ENCODE measurements around the gene CCDC167. TPM values are rescaled to one million over a fixed set of nuclear protein-coding genes. Genes with fewer than 3 reads are reported as not detected.

Gene CCDC167
- total RNA-seq, 4 donors from 2014 or later = 23.4 to 35.0 (median 30.8) TPM

- ATAC-seq (no peak), DNase-seq (no peak)
- Histone ChIP-seq H3K4me1 (peaks cover 4 to 5% of the 10 kb centered on the region in 2 donors), H3K36me3 (no peaks in the 10 kb centered on the region), H3K27me3 (peaks cover 35 to 50% (median 44%) of the 10 kb centered on the region in 3 donors), H3K27ac (no peak overlapping the region), H3K4me3 (peak overlapping the region; percentile 16 to 50 (median 41)), H3K9me3 (no peaks in the 10 kb centered on the region)
- intact Hi-C loops (cut with DNase I; ENCODE audit: low total_unique reads) (no loop called here), in situ Hi-C loops (cut with MboI; ENCODE audit: low sequenced_read_pairs in 4 of 4) (no loop called here)
- no peak for TF ChIP-seq CTCF (IDR thresholded peaks at IDR 0.05 in 4 of 5, conservative IDR thresholded peaks at IDR 0.05 in 1 of 5)
- TF ChIP-seq POLR2A (IDR thresholded peaks at IDR 0.05) = no peak
These were observed 36.9 kb upstream of the CCDC167 start for GRCh38 chr6:37536491-37537190.

- H3K9me3 ChIP-seq = no peaks in the 10 kb centered on the region
- no peaks in the 10 kb centered on the region for H3K36me3 ChIP-seq
- peaks cover 35 to 55% (median 44%) of the 10 kb centered on the region in 3 donors for H3K27me3 ChIP-seq
- H3K27ac ChIP-seq = no peak overlapping the region
- intact Hi-C loops (cut with DNase I; ENCODE audit: low total_unique reads) = no loop called here
- DNase-seq (no peak), ATAC-seq (no peak)
- TF ChIP-seq POLR2A (IDR thresholded peaks at IDR 0.05) (no peak), CTCF (IDR thresholded peaks at IDR 0.05 in 4 of 5, conservative IDR thresholded peaks at IDR 0.05 in 1 of 5) (no peak)
- peak overlapping the region; percentile 16 to 50 (median 41) for H3K4me3 ChIP-seq
- H3K4me1 ChIP-seq = peaks cover 4 to 5% of the 10 kb centered on the region in 2 donors
- in situ Hi-C loops (cut with MboI; ENCODE audit: low sequenced_read_pairs in 4 of 4) = no loop called here
These were observed 36.2 kb upstream of the CCDC167 start for GRCh38 chr6:37535759-37536490.

GRCh38 chr6:37535428-37535758 is 35.7 kb upstream of the CCDC167 start:
- intact Hi-C loops (cut with DNase I; ENCODE audit: low total_unique reads) = no loop called here
- ATAC-seq (no peak), DNase-seq (no peak)
- H3K4me3 ChIP-seq = peak overlapping the region in 3 of 4 donors; percentile 37 to 50 (median 45)
- TF ChIP-seq POLR2A (IDR thresholded peaks at IDR 0.05) (no peak), CTCF (IDR thresholded peaks at IDR 0.05 in 4 of 5, conservative IDR thresholded peaks at IDR 0.05 in 1 of 5) (no peak)
- H3K36me3 ChIP-seq = no peaks in the 10 kb centered on the region
- peaks cover 4 to 5% of the 10 kb centered on the region in 2 donors for H3K4me1 ChIP-seq
- in situ Hi-C loops (cut with MboI; ENCODE audit: low sequenced_read_pairs in 4 of 4) = no loop called here
- H3K27ac ChIP-seq = no peak overlapping the region
- no peaks in the 10 kb centered on the region for H3K9me3 ChIP-seq
- H3K27me3 ChIP-seq = peaks cover 35 to 58% (median 48%) of the 10 kb centered on the region in 3 donors

- no peaks in the 10 kb centered on the region for H3K9me3 ChIP-seq
- no peak overlapping the region for H3K4me3 ChIP-seq
- TF ChIP-seq CTCF (IDR thresholded peaks at IDR 0.05 in 4 of 5, conservative IDR thresholded peaks at IDR 0.05 in 1 of 5) (no peak), POLR2A (IDR thresholded peaks at IDR 0.05) (no peak)
- peaks cover 4 to 5% of the 10 kb centered on the region in 2 donors for H3K4me1 ChIP-seq
- no peak overlapping the region for H3K27ac ChIP-seq
- DNase-seq (no peak), ATAC-seq (no peak)
- intact Hi-C loops (cut with DNase I; ENCODE audit: low total_unique reads) = no loop called here
- H3K36me3 ChIP-seq = no peaks in the 10 kb centered on the region
- peaks cover 35 to 58% (median 48%) of the 10 kb centered on the region in 3 donors for H3K27me3 ChIP-seq
- in situ Hi-C loops (cut with MboI; ENCODE audit: low sequenced_read_pairs in 4 of 4) = no loop called here
These were observed 35.2 kb upstream of the CCDC167 start for GRCh38 chr6:37534893-37535292.
